GM12891 (cell line): ENCODE measurements around the gene EIF4G3.

Experiments
- DNase-seq: peaks from one replicate; pipeline ENCODE4 v3.0.0; 2011; ENCODE audit warnings: low spot score; ENCODE audit not compliant: insufficient read length
- FAIRE-seq: peaks from 2 replicates; lab custom pipeline; 2011; peaks lifted over from hg19 to GRCh38; lab: Jason Lieb, UNC
- PAX5 ChIP-seq: IDR thresholded peaks from 2 replicates; pipeline ENCODE4 v1.6.1; 2011; ENCODE audit warnings: low read length, moderate library complexity, mild to moderate bottlenecking; ENCODE audit not compliant: insufficient read depth, severe bottlenecking
- POLR2A ChIP-seq: IDR thresholded peaks from 2 replicates; pipeline ENCODE4 v1.6.1; 2011; ENCODE audit warnings: low read depth, low read length, control low read depth
- POLR2AphosphoS5 ChIP-seq: IDR thresholded peaks from 2 replicates; pipeline ENCODE4 v1.6.1; 2011; ENCODE audit warnings: low read depth, low read length, control low read depth
- POU2F2 ChIP-seq: IDR thresholded peaks from 2 replicates; pipeline ENCODE4 v1.6.1; 2011; ENCODE audit warnings: low read depth, mild to moderate bottlenecking, control low read depth, low read length, moderate library complexity
- SPI1 ChIP-seq: IDR thresholded peaks from 2 replicates; pipeline ENCODE4 v1.6.1; 2011; ENCODE audit warnings: low read depth, low read length, control low read depth
- TAF1 ChIP-seq: IDR thresholded peaks from 2 replicates; pipeline ENCODE4 v1.6.1; 2011; ENCODE audit warnings: low read depth, low read length, control low read depth

EIF4G3 gene

GRCh38 chr1:20846461-20847374 lies 330.0 kb downstream of the EIF4G3 start:
- no peak for DNase-seq
- TF ChIP-seq TAF1 (no peak), PAX5 (no peak), POU2F2 (no peak), SPI1 (no peak), POLR2AphosphoS5 (no peak), POLR2A (no peak)
- no peak for FAIRE-seq

DNA sequence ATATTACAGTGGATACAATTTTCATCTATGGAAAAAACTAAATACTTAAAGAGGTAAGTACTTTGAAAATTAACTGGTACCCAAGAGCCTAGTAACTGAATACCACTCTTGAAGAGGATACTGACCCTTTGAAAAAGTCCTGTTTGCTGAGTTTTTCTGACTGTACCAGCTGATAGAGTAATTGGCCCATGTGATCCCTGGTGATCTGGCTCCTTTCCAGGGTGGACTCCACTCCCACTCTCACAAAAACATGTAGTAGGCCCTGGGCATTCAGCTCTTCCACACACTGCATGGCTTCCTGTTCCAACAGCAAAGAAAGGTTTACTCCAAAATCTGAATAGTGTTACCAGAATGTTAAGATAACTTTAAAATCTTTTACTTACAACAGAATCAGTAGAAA lies 336.0 kb downstream of the EIF4G3 start:
- TF ChIP-seq PAX5: no peak
- TF ChIP-seq TAF1: no peak
- no peak for TF ChIP-seq SPI1
- TF ChIP-seq POLR2AphosphoS5: no peak
- TF ChIP-seq POU2F2: no peak
- no peak for TF ChIP-seq POLR2A
- no peak for DNase-seq

GRCh38 chr1:20837554-20838192 lies 339.0 kb downstream of the EIF4G3 start:
- no peak for FAIRE-seq
- no peak for DNase-seq
- TF ChIP-seq TAF1 (no peak), POU2F2 (no peak), POLR2AphosphoS5 (no peak), PAX5 (no peak), POLR2A (no peak), SPI1 (no peak)

More for the DNA sequence above, 336.0 kb downstream of the EIF4G3 start:
- no peak for FAIRE-seq

DNA sequence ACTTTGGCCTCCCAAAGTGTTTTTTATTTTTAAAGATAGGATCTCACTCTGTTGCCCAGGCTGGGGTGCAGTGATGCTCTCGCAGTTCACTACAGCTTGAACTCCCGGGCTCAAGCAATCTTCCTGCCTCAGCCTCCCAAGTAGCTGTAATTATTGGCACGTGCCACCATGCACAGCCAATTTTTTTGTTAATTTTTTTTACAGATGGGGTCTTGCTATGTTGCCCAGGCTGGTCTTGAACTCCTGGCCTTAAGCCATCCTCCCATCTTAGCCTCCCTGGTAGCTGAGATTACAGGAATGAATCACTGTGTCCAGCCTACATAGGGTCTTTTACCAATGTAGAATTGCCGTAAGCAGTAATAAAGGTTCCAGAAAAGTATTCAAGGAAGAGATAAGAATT lies 340.5 kb downstream of the EIF4G3 start:
- DNase-seq (no peak), FAIRE-seq (no peak)
- TF ChIP-seq POU2F2: no peak
- TF ChIP-seq SPI1: no peak
- no peak for TF ChIP-seq POLR2AphosphoS5
- no peak for TF ChIP-seq POLR2A
- no peak for TF ChIP-seq PAX5
- no peak for TF ChIP-seq TAF1

GRCh38 chr1:20834780-20835179 lies 341.9 kb downstream of the EIF4G3 start:
- TF ChIP-seq TAF1 (no peak), PAX5 (no peak), POU2F2 (no peak), POLR2AphosphoS5 (no peak), SPI1 (no peak)
- no peak for FAIRE-seq

GRCh38 chr1:20834192-20834591 lies 342.5 kb downstream of the EIF4G3 start:
- DNase-seq: no peak
- FAIRE-seq: no peak
- no peak for TF ChIP-seq PAX5
- no peak for TF ChIP-seq POLR2A
- no peak for TF ChIP-seq POU2F2
- TF ChIP-seq SPI1: no peak
- TF ChIP-seq POLR2AphosphoS5: no peak
- TF ChIP-seq TAF1: no peak

More at GRCh38 chr1:20834780-20835179, 341.9 kb downstream of the EIF4G3 start:
- DNase-seq: no peak

DNA sequence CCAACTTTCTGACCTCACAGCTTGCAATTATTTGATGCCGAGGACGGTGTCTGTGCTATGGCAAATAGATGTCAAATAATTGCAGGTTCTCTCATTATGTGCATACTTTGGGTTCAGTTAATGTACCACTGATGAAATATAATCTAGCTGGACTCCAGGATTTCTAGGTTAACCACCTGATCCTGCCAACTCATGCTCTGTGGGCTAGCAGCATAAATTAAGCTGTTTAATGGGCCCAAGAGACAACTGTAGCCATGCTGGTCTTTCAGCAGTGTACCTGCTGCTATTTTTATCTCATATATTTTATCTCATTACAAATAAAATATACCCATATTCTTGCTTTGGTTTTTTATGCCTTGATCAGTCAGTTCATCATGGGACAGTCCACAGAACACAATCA lies 346.3 kb downstream of the EIF4G3 start:
- no peak for TF ChIP-seq SPI1
- TF ChIP-seq TAF1: no peak
- no peak for TF ChIP-seq POU2F2
- no peak for TF ChIP-seq POLR2AphosphoS5
- no peak for TF ChIP-seq PAX5
- no peak for TF ChIP-seq POLR2A

GRCh38 chr1:20829946-20830345 lies 346.8 kb downstream of the EIF4G3 start:
- TF ChIP-seq POLR2AphosphoS5 (no peak), TAF1 (no peak), PAX5 (no peak), POU2F2 (no peak), POLR2A (no peak), SPI1 (no peak)
- DNase-seq (no peak), FAIRE-seq (no peak)

More for the DNA sequence above, 346.3 kb downstream of the EIF4G3 start:
- FAIRE-seq: no peak
- DNase-seq: no peak

- FAIRE-seq (no peak), DNase-seq (no peak)
- TF ChIP-seq TAF1: no peak
- no peak for TF ChIP-seq POLR2A
- TF ChIP-seq PAX5: no peak
- no peak for TF ChIP-seq POU2F2
- TF ChIP-seq POLR2AphosphoS5: no peak
- no peak for TF ChIP-seq SPI1
Observed at GRCh38 chr1:20829531-20829930, 347.2 kb downstream of the EIF4G3 start.

DNA sequence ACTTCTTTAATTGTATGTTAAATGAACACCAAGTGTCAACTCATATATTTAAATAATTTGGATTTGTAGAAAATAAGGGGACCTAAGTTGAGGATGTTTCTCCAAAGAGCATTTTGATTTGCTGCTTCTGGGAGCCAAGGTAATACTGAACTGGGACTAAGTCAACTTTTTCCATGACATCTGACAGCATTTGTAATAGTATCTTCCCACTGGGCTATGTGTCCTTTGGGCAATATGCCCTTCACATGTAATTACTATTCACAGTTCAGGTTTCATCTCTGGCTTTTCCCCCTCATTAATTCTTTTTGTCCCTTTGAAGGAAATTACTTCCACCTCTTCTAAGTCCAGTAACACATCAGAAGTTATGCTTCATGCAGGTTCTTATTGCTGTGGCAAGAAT lies 352.9 kb downstream of the EIF4G3 start:
- no peak for TF ChIP-seq SPI1
- no peak for TF ChIP-seq TAF1
- no peak for TF ChIP-seq POLR2AphosphoS5
- no peak for TF ChIP-seq PAX5
- no peak for TF ChIP-seq POLR2A
- no peak for TF ChIP-seq POU2F2
- DNase-seq: no peak
- FAIRE-seq: no peak
